Activated T-helper 1 cell treated with Interleukin-2 at 50 U/mL for 16 hours (primary cell): Measurements from ENCODE around the gene FGF23.

Source experiments
- DNase-seq: peaks from one replicate; pipeline ENCODE4 v3.0.0-alpha.2; 2020; ENCODE audit warnings: low read depth

FGF23 gene

GRCh38 chr12:4383304-4383865 is 3.9 kb upstream of the FGF23 start:
- DNase-seq, result no peak

GRCh38 chr12:4380332-4380731 is 820 bp upstream of the FGF23 start:
- no peak for DNase-seq

- no peak for DNase-seq
These were observed 740 bp downstream of the FGF23 start for GRCh38 chr12:4378772-4379171.

GRCh38 chr12:4375449-4375848 is 4.1 kb downstream of the FGF23 start:
- DNase-seq, result no peak

GRCh38 chr12:4372653-4373052 is 6.9 kb downstream of the FGF23 start:
- DNase-seq, result no peak

GRCh38 chr12:4370265-4370664 is 9.2 kb downstream of the FGF23 start:
- no peak for DNase-seq

- DNase-seq, result no peak
These were observed 10.0 kb downstream of the FGF23 start for GRCh38 chr12:4369548-4369947.

GRCh38 chr12:4366090-4366489 is 13.4 kb downstream of the FGF23 start:
- DNase-seq, result no peak

- DNase-seq, result peak; percentile 15
These were observed 23.5 kb downstream of the FGF23 start for GRCh38 chr12:4356041-4356327.

- no peak for DNase-seq
These were observed 24.1 kb downstream of the FGF23 start for GRCh38 chr12:4355156-4356040.

- peak; percentile 10 for DNase-seq
These were observed 25.7 kb downstream of the FGF23 start for GRCh38 chr12:4353785-4354208.

- no peak for DNase-seq
These were observed 32.6 kb downstream of the FGF23 start for GRCh38 chr12:4346931-4347330.

GRCh38 chr12:4331842-4332241 is 47.7 kb downstream of the FGF23 start:
- no peak for DNase-seq

GRCh38 chr12:4331221-4331620 is 48.3 kb downstream of the FGF23 start:
- no peak for DNase-seq

- no peak for DNase-seq
These were observed 49.3 kb downstream of the FGF23 start for GRCh38 chr12:4330203-4330602.

GRCh38 chr12:4327293-4327692 is 52.2 kb downstream of the FGF23 start:
- DNase-seq, result no peak

GRCh38 chr12:4325966-4326365 is 53.5 kb downstream of the FGF23 start:
- DNase-seq, result no peak

GRCh38 chr12:4324366-4324765 is 55.1 kb downstream of the FGF23 start:
- no peak for DNase-seq

GRCh38 chr12:4323396-4323795 is 56.1 kb downstream of the FGF23 start:
- no peak for DNase-seq

GRCh38 chr12:4322726-4323125 is 56.8 kb downstream of the FGF23 start:
- no peak for DNase-seq

- peak; percentile 90 for DNase-seq
These were observed 58.4 kb downstream of the FGF23 start, which contains the start of gene TIGAR for GRCh38 chr12:4320853-4321701. Gene TIGAR (plus strand): TSS chr12:4321213. CDS start chr12:4321272, 59 bp downstream.

- no peak for DNase-seq
These were observed 59.0 kb downstream of the FGF23 start for GRCh38 chr12:4320497-4320852.
